Activated T-cell treated with anti-CD3 and anti-CD28 coated beads, Interleukin-2, amount 50 U/mL, for 24 hours (primary cell): ENCODE data around the gene TRIM17.

ENCODE experiments used
- DNase-seq: peaks from one replicate; pipeline ENCODE4 v3.0.0-alpha.2; 2020
- H3K27ac Mint-ChIP-seq: 2 replicates; pipeline ENCODE4 v1.8.0; 2020; ENCODE audit warnings: mild to moderate bottlenecking, mixed read lengths
- H3K27me3 Mint-ChIP-seq: 2 replicates; pipeline ENCODE4 v1.8.0; 2020; ENCODE audit warnings: mixed read lengths
- H3K36me3 Mint-ChIP-seq: 2 replicates; pipeline ENCODE4 v1.8.0; 2020; ENCODE audit warnings: low read depth, mixed read lengths
- H3K4me1 Mint-ChIP-seq: 2 replicates; pipeline ENCODE4 v1.8.0; 2020; ENCODE audit warnings: low read depth, mixed read lengths
- H3K4me3 Mint-ChIP-seq: 2 replicates; pipeline ENCODE4 v1.8.0; 2020; ENCODE audit warnings: mild to moderate bottlenecking, moderate library complexity, mixed read lengths
- H3K9me3 Mint-ChIP-seq: 2 replicates; pipeline ENCODE4 v1.8.0; 2020; ENCODE audit warnings: mixed read lengths

The TRIM17 gene

GRCh38 chr1:228367798-228368791 is 48.6 kb downstream of the TRIM17 start:
- DNase-seq, result no peak
- Mint-ChIP-seq H3K36me3 (no peaks in the 10 kb centered on the region), H3K4me1 (no peaks in the 10 kb centered on the region), H3K27ac (no peak overlapping the region), H3K27me3 (no peaks in the 10 kb centered on the region), H3K4me3 (no peak overlapping the region), H3K9me3 (no peaks in the 10 kb centered on the region)

- Mint-ChIP-seq H3K27ac (no peak overlapping the region), H3K36me3 (no peaks in the 10 kb centered on the region), H3K9me3 (no peaks in the 10 kb centered on the region), H3K27me3 (no peaks in the 10 kb centered on the region), H3K4me1 (no peaks in the 10 kb centered on the region), H3K4me3 (no peak overlapping the region)
- no peak for DNase-seq
These were observed 49.6 kb downstream of the TRIM17 start for GRCh38 chr1:228366866-228367741.

- Mint-ChIP-seq H3K36me3 (no peaks in the 10 kb centered on the region), H3K4me1 (no peaks in the 10 kb centered on the region), H3K4me3 (no peak overlapping the region), H3K27ac (no peak overlapping the region), H3K27me3 (no peaks in the 10 kb centered on the region), H3K9me3 (no peaks in the 10 kb centered on the region)
- DNase-seq, result no peak
These were observed 50.4 kb downstream of the TRIM17 start for GRCh38 chr1:228366062-228366865.

- H3K4me3 Mint-ChIP-seq, result no peak overlapping the region
- no peak overlapping the region for H3K27ac Mint-ChIP-seq
- no peaks in the 10 kb centered on the region for H3K36me3 Mint-ChIP-seq
- DNase-seq, result no peak
- no peaks in the 10 kb centered on the region for H3K4me1 Mint-ChIP-seq
- no peaks in the 10 kb centered on the region for H3K27me3 Mint-ChIP-seq
- no peaks in the 10 kb centered on the region for H3K9me3 Mint-ChIP-seq
These were observed 51.2 kb downstream of the TRIM17 start for GRCh38 chr1:228365271-228366061.

GRCh38 chr1:228364706-228365213 is 51.9 kb downstream of the TRIM17 start:
- Mint-ChIP-seq H3K4me1 (no peaks in the 10 kb centered on the region), H3K27me3 (no peaks in the 10 kb centered on the region), H3K36me3 (no peaks in the 10 kb centered on the region), H3K9me3 (no peaks in the 10 kb centered on the region), H3K27ac (no peak overlapping the region), H3K4me3 (no peak overlapping the region)
- no peak for DNase-seq

GRCh38 chr1:228364068-228364705 is 52.5 kb downstream of the TRIM17 start:
- no peak overlapping the region for H3K4me3 Mint-ChIP-seq
- no peaks in the 10 kb centered on the region for H3K4me1 Mint-ChIP-seq
- no peak overlapping the region for H3K27ac Mint-ChIP-seq
- H3K9me3 Mint-ChIP-seq, result no peaks in the 10 kb centered on the region
- no peaks in the 10 kb centered on the region for H3K36me3 Mint-ChIP-seq
- no peaks in the 10 kb centered on the region for H3K27me3 Mint-ChIP-seq
- DNase-seq, result no peak

- H3K9me3 Mint-ChIP-seq, result no peaks in the 10 kb centered on the region
- H3K27ac Mint-ChIP-seq, result no peak overlapping the region
- no peak overlapping the region for H3K4me3 Mint-ChIP-seq
- H3K27me3 Mint-ChIP-seq, result no peaks in the 10 kb centered on the region
- no peaks in the 10 kb centered on the region for H3K4me1 Mint-ChIP-seq
- H3K36me3 Mint-ChIP-seq, result no peaks in the 10 kb centered on the region
- DNase-seq, result no peak
These were observed 53.0 kb downstream of the TRIM17 start for GRCh38 chr1:228363686-228364067.

- Mint-ChIP-seq H3K4me3 (no peak overlapping the region), H3K27me3 (no peaks in the 10 kb centered on the region), H3K9me3 (no peaks in the 10 kb centered on the region), H3K36me3 (no peaks in the 10 kb centered on the region), H3K27ac (no peak overlapping the region), H3K4me1 (no peaks in the 10 kb centered on the region)
- DNase-seq, result no peak
These were observed 53.7 kb downstream of the TRIM17 start for GRCh38 chr1:228362884-228363450.

GRCh38 chr1:228362141-228362883 is 54.3 kb downstream of the TRIM17 start:
- no peaks in the 10 kb centered on the region for H3K9me3 Mint-ChIP-seq
- no peaks in the 10 kb centered on the region for H3K36me3 Mint-ChIP-seq
- H3K4me1 Mint-ChIP-seq, result no peaks in the 10 kb centered on the region
- no peak overlapping the region for H3K4me3 Mint-ChIP-seq
- DNase-seq, result no peak
- no peak overlapping the region for H3K27ac Mint-ChIP-seq
- H3K27me3 Mint-ChIP-seq, result no peaks in the 10 kb centered on the region

GRCh38 chr1:228361314-228362140 is 55.1 kb downstream of the TRIM17 start:
- no peak for DNase-seq
- no peak overlapping the region for H3K4me3 Mint-ChIP-seq
- H3K27me3 Mint-ChIP-seq, result no peaks in the 10 kb centered on the region
- no peak overlapping the region for H3K27ac Mint-ChIP-seq
- no peaks in the 10 kb centered on the region for H3K9me3 Mint-ChIP-seq
- H3K36me3 Mint-ChIP-seq, result no peaks in the 10 kb centered on the region
- H3K4me1 Mint-ChIP-seq, result no peaks in the 10 kb centered on the region

GRCh38 chr1:228360533-228361313 is 55.9 kb downstream of the TRIM17 start:
- Mint-ChIP-seq H3K4me3 (no peak overlapping the region), H3K27ac (no peak overlapping the region), H3K27me3 (no peaks in the 10 kb centered on the region), H3K36me3 (no peaks in the 10 kb centered on the region), H3K4me1 (no peaks in the 10 kb centered on the region), H3K9me3 (no peaks in the 10 kb centered on the region)
- no peak for DNase-seq
